Activated CD8-positive, alpha-beta T cell treated with anti-CD3 and anti-CD28 coated beads for 36 hours (primary cell): ENCODE results near the gene FUT7. TPM values are rescaled to one million over a fixed set of nuclear protein-coding genes. Genes with fewer than 3 reads are reported as not detected.

Experiments
- ATAC-seq: fragments of 200-7000 bp; cut with Tn5 transposase; one replicate; pipeline ENCODE4 v1.10.0; 2021; ENCODE audit warnings: mild to moderate bottlenecking, moderate library complexity
- CTCF ChIA-PET: fragments of 350-600 bp; sonication (Branson Sonifier 250); formaldehyde crosslinking; loops from one replicate; lab custom pipeline; 2021; ENCODE audit warnings: antibody characterized with exemption; lab: Charles Lee
- POLR2A ChIA-PET: fragments of 350-600 bp; sonication (Branson Sonifier 250); formaldehyde crosslinking; loops from one replicate; lab custom pipeline; 2021; ENCODE audit warnings: antibody characterized with exemption; lab: Charles Lee
- DNase-seq: peaks from one replicate; pipeline ENCODE4 v3.0.0-alpha.2; 2020
- H3K27ac Mint-ChIP-seq: one replicate; pipeline ENCODE4 v1.8.0; 2021; ENCODE audit warnings: mild to moderate bottlenecking, mixed read lengths
- H3K27me3 Mint-ChIP-seq: one replicate; pipeline ENCODE4 v1.8.0; 2021; ENCODE audit warnings: mixed read lengths
- H3K36me3 Mint-ChIP-seq: one replicate; pipeline ENCODE4 v1.8.0; 2021; ENCODE audit warnings: low read depth, mixed read lengths
- H3K4me1 Mint-ChIP-seq: one replicate; pipeline ENCODE4 v1.8.0; 2021; ENCODE audit warnings: low read depth, mixed read lengths
- H3K4me3 Mint-ChIP-seq: one replicate; pipeline ENCODE4 v1.8.0; 2021; ENCODE audit warnings: mild to moderate bottlenecking, moderate library complexity, mixed read lengths
- H3K9me3 Mint-ChIP-seq: one replicate; pipeline ENCODE4 v1.8.0; 2021; ENCODE audit warnings: mixed read lengths
- intact Hi-C: fragments of 100-400 bp; cut with micrococcal nuclease; formaldehyde crosslinking; loops from one replicate; pipeline ENCODE4 v1.10.0; 2022
- total RNA-seq, 2 experiments: library from RNA; stranded (reverse); gene quantifications; one replicate each; pipeline ENCODE4 v1.2.3, GENCODE V29; 2021
- TF ChIP-seq, protein P1 (sequence below): fragments of 200-600 bp; IDR thresholded peaks from one replicate; pipeline ENCODE4 v1.8.0; 2022; ENCODE audit warnings: antibody characterized with exemption, mild to moderate bottlenecking

FUT7 gene
- total RNA-seq, 2 experiments from 2014 or later: 0.09 TPM; not detected in 1

DNA sequence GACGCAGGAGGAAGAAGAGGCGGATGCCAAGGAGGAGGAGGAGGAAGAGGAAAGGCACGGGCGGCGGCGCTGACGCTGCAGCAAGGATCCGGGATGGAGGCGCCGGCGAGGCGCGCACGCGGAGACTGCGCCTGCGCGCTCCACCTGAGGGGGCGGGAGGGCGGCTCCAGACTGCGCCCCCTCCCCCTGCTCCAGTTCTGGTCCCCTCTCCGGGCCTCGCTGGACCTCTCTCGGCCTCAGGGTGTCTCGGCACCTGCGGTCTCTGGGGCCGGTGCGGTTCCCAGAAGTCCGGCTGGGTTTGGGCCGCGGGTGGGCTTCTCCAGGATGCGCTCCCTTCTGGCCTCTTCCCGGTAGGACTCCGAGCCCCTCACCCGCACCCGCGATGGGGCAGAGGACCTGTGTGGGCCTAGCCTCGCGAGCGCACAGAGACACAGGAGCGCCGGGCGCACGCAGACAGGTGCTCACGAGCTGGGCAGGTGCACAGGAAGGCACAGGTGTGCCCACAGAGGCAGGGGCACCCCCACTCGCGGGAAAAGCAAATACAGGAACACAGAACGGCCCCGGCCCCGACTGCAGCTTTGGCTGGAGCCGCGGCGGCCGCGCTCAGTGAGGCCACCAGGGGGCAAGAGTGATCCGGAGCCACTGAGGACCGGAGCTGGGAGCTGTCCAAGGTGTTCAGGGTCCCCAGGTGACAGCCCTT, 14.3 kb upstream of the FUT7 start, which contains the start of gene NPDC1:
Gene NPDC1 (minus strand): TSS at position 90 of the 700 bp plus-strand sequence. CDS start 188 bp downstream, outside the sequence.
- no peaks in the 10 kb centered on the region for H3K9me3 Mint-ChIP-seq
- intact Hi-C loops: no loop called here
- peak; percentile 84 for ATAC-seq
- H3K27ac Mint-ChIP-seq: no peak within 1 kb of the TSS
- POLR2A ChIA-PET: interaction anchor here (1.0 to 1.8 kb wide), 3 partner anchors 9 to 21 kb away, joined by 3 to 10 read pairs (median 6); no protein-coding TSS in a partner anchor
- TF ChIP-seq, protein P1, sequence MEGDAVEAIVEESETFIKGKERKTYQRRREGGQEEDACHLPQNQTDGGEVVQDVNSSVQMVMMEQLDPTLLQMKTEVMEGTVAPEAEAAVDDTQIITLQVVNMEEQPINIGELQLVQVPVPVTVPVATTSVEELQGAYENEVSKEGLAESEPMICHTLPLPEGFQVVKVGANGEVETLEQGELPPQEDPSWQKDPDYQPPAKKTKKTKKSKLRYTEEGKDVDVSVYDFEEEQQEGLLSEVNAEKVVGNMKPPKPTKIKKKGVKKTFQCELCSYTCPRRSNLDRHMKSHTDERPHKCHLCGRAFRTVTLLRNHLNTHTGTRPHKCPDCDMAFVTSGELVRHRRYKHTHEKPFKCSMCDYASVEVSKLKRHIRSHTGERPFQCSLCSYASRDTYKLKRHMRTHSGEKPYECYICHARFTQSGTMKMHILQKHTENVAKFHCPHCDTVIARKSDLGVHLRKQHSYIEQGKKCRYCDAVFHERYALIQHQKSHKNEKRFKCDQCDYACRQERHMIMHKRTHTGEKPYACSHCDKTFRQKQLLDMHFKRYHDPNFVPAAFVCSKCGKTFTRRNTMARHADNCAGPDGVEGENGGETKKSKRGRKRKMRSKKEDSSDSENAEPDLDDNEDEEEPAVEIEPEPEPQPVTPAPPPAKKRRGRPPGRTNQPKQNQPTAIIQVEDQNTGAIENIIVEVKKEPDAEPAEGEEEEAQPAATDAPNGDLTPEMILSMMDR: peak; percentile 83
- no peaks in the 10 kb centered on the region for H3K36me3 Mint-ChIP-seq
- peak; percentile 92 for DNase-seq
- H3K4me1 Mint-ChIP-seq: peaks cover 10% of the 10 kb centered on the region
- H3K27me3 Mint-ChIP-seq: peaks cover 42% of the 10 kb centered on the region
- CTCF ChIA-PET: interaction anchor here (0.6 to 7.3 kb wide), 31 partner anchors 9 to 317 kb away, joined by 3 to 164 read pairs (median 5); partner anchors contain the start of genes ABCA2, AJM1, CYSRT1 and FUT7
- peak within 1 kb of the TSS; percentile 63 for H3K4me3 Mint-ChIP-seq

DNA sequence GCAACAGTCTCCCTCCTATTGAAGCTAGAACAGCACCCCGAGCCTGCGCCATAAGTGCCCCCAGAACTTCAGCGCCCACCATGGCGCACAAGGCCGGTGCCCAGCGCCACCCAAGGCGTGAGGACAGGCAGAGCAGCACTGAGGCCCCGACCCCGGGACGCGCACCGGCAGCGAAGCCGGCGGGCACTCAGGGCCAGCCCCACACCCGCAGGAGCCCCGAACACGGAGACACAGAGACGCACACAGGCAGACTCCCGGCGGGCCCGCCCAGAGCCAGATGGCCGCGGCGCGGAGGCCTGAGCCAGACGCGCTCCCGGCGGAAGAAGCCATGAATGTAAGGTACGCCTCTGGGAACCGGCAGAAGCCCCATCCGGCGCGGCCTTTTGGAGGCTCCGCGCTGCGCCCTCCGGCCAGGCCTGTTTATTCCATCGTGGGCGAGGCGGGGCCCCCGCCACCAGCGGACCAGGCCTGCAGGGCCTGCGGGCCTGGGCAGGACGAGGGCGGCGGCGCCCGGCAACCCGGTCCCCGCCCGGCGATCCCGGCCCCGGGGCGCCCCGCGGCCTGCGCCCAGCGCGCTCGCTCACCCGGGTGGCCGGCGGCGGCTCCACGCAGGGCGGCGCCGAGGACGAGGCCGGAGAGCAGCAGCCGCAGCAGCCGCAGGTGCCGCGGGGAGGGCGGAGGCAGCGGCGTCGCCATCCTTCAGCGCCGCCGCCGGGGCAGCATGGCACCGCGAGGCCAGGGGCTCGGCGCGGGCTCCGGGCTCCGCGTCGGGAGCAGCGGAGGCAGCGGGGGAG, 13.6 kb upstream of the FUT7 start:
- Mint-ChIP-seq H3K9me3 (no peaks in the 10 kb centered on the region), H3K27ac (no peak overlapping the region), H3K27me3 (peaks cover 40% of the 10 kb centered on the region), H3K36me3 (no peaks in the 10 kb centered on the region), H3K4me1 (peaks cover 10% of the 10 kb centered on the region), H3K4me3 (peak overlapping the region; percentile 63)
- intact Hi-C loops: no loop called here
- DNase-seq: peak; percentile 38
- ChIA-PET POLR2A (no interaction called here), CTCF (interaction anchor here (1.1 to 7.3 kb wide), 7 partner anchors 10 to 25 kb away, joined by 3 to 164 read pairs (median 12); partner anchors contain the start of genes ABCA2 and SAPCD2)
- peak; percentile 7 for ATAC-seq
- TF ChIP-seq, protein P1: no peak

DNA sequence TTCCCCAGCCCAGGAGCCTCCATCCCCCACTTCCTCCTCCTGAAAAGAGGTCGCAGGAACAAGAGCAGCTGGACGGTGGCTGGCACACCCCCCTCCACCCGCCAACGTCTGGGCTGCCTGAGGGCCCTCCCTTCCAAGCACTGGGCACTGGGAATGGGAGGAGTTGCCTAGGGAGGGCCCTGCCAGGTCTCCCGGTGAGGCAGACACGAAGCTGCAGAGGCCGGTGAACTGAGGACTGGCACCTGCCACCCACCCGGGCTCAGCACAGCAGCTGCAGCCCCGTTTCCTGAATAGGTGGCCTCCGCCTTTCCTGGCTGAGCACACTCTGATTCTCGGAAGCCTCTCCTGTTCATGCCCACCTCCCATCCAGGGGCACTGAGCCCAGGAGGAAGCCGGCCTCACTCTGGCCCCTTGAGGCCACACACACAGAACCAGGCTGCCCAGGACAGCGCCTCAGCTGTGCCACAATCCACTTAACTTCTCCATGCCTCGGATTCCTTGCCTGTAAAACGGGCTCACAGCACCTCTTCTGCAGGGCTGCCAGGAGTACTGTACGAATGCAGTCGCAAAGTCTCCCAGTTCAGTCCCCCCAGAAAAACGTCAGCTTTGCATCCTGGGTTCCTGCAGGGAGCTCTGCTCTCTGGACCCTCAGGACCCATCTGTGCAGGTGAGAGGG, 12.8 kb upstream of the FUT7 start:
- intact Hi-C loops: no loop called here
- Mint-ChIP-seq H3K27me3 (peaks cover 33% of the 10 kb centered on the region), H3K9me3 (no peaks in the 10 kb centered on the region), H3K27ac (no peak overlapping the region), H3K4me1 (peaks cover 10% of the 10 kb centered on the region), H3K36me3 (no peaks in the 10 kb centered on the region), H3K4me3 (peak overlapping the region; percentile 63)
- CTCF ChIA-PET: interaction anchor here (0.9 to 2.4 kb wide), 6 partner anchors 10 to 192 kb away, joined by 3 to 22 read pairs (median 6); partner anchors contain the start of genes ABCA2 and SAPCD2
- DNase-seq (no peak), ATAC-seq (no peak)
- TF ChIP-seq, protein P1: no peak
- POLR2A ChIA-PET: interaction anchor here (1.1 kb wide), 2 partner anchors 16 to 51 kb away, joined by 3 read pairs; no protein-coding TSS in a partner anchor

DNA sequence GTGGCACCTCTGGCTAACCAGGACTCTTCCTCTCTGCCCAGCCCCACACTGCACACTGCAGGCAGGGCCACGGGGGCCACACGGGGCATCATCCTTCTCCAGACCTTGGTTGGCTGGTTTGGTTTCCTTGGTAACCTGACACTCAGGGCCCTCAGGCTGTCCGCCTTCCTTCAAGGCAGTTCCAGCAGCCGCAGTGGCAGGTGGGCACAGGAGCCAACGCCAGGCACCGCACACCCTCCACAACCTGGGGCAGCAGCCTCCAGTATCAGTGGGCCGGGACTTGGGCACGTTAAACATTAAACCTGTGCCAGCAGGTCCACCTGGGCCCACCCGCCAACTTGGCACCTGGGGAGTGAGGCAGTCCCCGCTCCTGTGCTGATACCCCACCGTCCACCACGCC, 12.1 kb upstream of the FUT7 start:
- intact Hi-C loops: no loop called here
- no peak overlapping the region for H3K4me3 Mint-ChIP-seq
- H3K27ac Mint-ChIP-seq: no peak overlapping the region
- POLR2A ChIA-PET: interaction anchor here (0.7 to 1.1 kb wide), 3 partner anchors 12 to 52 kb away, joined by 3 read pairs; partner anchors contain the start of gene FUT7
- ATAC-seq (no peak), DNase-seq (no peak)
- H3K9me3 Mint-ChIP-seq: no peaks in the 10 kb centered on the region
- no peaks in the 10 kb centered on the region for H3K36me3 Mint-ChIP-seq
- CTCF ChIA-PET: interaction anchor here (0.9 to 2.4 kb wide), 6 partner anchors 9 to 193 kb away, joined by 3 to 22 read pairs (median 6); partner anchors contain the start of gene ABCA2
- peaks cover 10% of the 10 kb centered on the region for H3K4me1 Mint-ChIP-seq
- TF ChIP-seq, protein P1: no peak
- peaks cover 30% of the 10 kb centered on the region for H3K27me3 Mint-ChIP-seq
